Omental fat pad (tissue), 4 donors: ENCODE results near the gene COMP. TPM values are rescaled to one million over a fixed set of nuclear protein-coding genes. Genes with fewer than 3 reads are reported as not detected.
"Not testable (repeated sequence)": the region's sequence is repeated elsewhere in the genome, so short reads cannot be mapped to it uniquely, and the experiment has no call there.

Experiments
- ATAC-seq: fragments of 150-250 bp; one replicate; pipeline ENCODE4 v1.9.1; 2016; ENCODE audit warnings: mild to moderate bottlenecking, moderate library complexity; ENCODE audit not compliant: low FRiP score
- DNase-seq: peaks from one replicate; pipeline ENCODE4 v3.0.0-alpha.2; 2019; ENCODE audit warnings: low spot score
- CTCF ChIP-seq, 3 donors: fragments of 450-650 bp; IDR thresholded peaks; one replicate each; pipeline ENCODE4 v1.5.1; 2016 to 2017; ENCODE audit warnings: antibody characterized with exemption in 3 of 3, mild to moderate bottlenecking in 3 of 3, moderate library complexity in 2 of 3
- total RNA-seq, 4 donors: library from RNA; depleted of rRNA; stranded (reverse); fragments of >200 nt; gene quantifications; one replicate each; pipeline ENCODE4 v1.1.0, GENCODE V29; 2016

COMP gene
- total RNA-seq, 4 donors from 2014 or later = 1.1 to 1.9 (median 1.3) TPM

- TF ChIP-seq CTCF (IDR thresholded peaks at IDR 0.05) = no peak
- ATAC-seq = peak; percentile 60
- no peak for DNase-seq
These were observed 41.4 kb upstream of the COMP start for GRCh38 chr19:18832306-18833140.

GRCh38 chr19:18831524-18832305 lies 40.6 kb upstream of the COMP start, which contains the start of gene UPF1:
TSS of gene UPF1 (plus strand) at chr19:18831959. CDS start at chr19:18832210, 251 bp downstream.
- no peak for TF ChIP-seq CTCF (IDR thresholded peaks at IDR 0.05)
- DNase-seq (peak; percentile 55), ATAC-seq (peak; percentile 89)

GRCh38 chr19:18830488-18830887 lies 39.4 kb upstream of the COMP start:
- no peak for DNase-seq
- no peak for ATAC-seq
- TF ChIP-seq CTCF (IDR thresholded peaks at IDR 0.05) = no peak

- no peak for DNase-seq
- no peak for TF ChIP-seq CTCF (IDR thresholded peaks at IDR 0.05)
- ATAC-seq = no peak
These were observed 37.7 kb upstream of the COMP start for GRCh38 chr19:18828786-18829185.

GRCh38 chr19:18817574-18817973 lies 26.5 kb upstream of the COMP start:
- DNase-seq (no peak), ATAC-seq (no peak)

GRCh38 chr19:18816645-18817044 lies 25.5 kb upstream of the COMP start:
- not testable (repeated sequence) for ATAC-seq, DNase-seq

More at GRCh38 chr19:18817574-18817973, 26.5 kb upstream of the COMP start:
- no peak for TF ChIP-seq CTCF (IDR thresholded peaks at IDR 0.05)

GRCh38 chr19:18815673-18816072 lies 24.6 kb upstream of the COMP start:
- TF ChIP-seq CTCF (IDR thresholded peaks at IDR 0.05) = no peak
- ATAC-seq (no peak), DNase-seq (no peak)
